CD4-positive, alpha-beta T cell (primary cell): ENCODE data around the gene ADRA2B. TPM values are rescaled to one million over a fixed set of nuclear protein-coding genes. Genes with fewer than 3 reads are reported as not detected.

Experiments
- ATAC-seq: fragments of 200-7000 bp; cut with Tn5 transposase; one replicate; pipeline ENCODE4 v1.10.0; 2022; ENCODE audit warnings: mild to moderate bottlenecking; ENCODE audit not compliant: poor library complexity
- CTCF ChIA-PET: fragments of 350-600 bp; sonication (Branson Sonifier 250); formaldehyde crosslinking; loops from one replicate; lab custom pipeline; 2021; ENCODE audit warnings: antibody characterized with exemption, inconsistent platforms; lab: Charles Lee
- POLR2A ChIA-PET: fragments of 350-600 bp; sonication (Branson Sonifier 250); formaldehyde crosslinking; loops from one replicate; lab custom pipeline; 2021; ENCODE audit warnings: antibody characterized with exemption, inconsistent platforms; lab: Charles Lee
- DNase-seq, 14 experiments: peaks; one replicate each; pipeline ENCODE4 v3.0.0-alpha.2; 2013 to 2020; ENCODE audit warnings: mixed read lengths in 2 of 14
- H3K27ac ChIP-seq, 2 donors: one replicate each; pipeline versions ENCODE4 v1.5.1 to v1.7.0; 2013; ENCODE audit warnings: low read length in 2 of 2, low read depth in 1 of 2, mild to moderate bottlenecking in 1 of 2
- H3K27me3 ChIP-seq, 2 experiments: 1 replicate in 1 of 2; 2 replicates in 1 of 2; pipeline versions ENCODE4 v1.6.1 to v1.7.0; 2013; ENCODE audit warnings: low read length in 2 of 2, control low read depth in 1 of 2, mild to moderate bottlenecking in 1 of 2, moderate library complexity in 1 of 2; ENCODE audit not compliant: insufficient read depth in 2 of 2, control insufficient read depth in 1 of 2
- H3K36me3 ChIP-seq: one replicate; pipeline ENCODE4 v1.6.1; 2013; ENCODE audit warnings: low read length, control low read depth; ENCODE audit not compliant: insufficient read depth
- H3K4me1 ChIP-seq: one replicate; pipeline ENCODE4 v1.6.1; 2013; ENCODE audit warnings: low read length, control low read depth; ENCODE audit not compliant: insufficient read depth
- H3K4me3 ChIP-seq: one replicate; pipeline ENCODE4 v1.5.1; 2013; ENCODE audit warnings: mild to moderate bottlenecking, low read length, moderate library complexity
- H3K9me3 ChIP-seq, 2 experiments: 1 replicate in 1 of 2; 2 replicates in 1 of 2; pipeline versions ENCODE4 v1.6.1 to v1.7.0; 2013; ENCODE audit warnings: low read length in 2 of 2, mild to moderate bottlenecking in 2 of 2, control low read depth in 1 of 2, moderate library complexity in 1 of 2; ENCODE audit not compliant: control insufficient read depth in 1 of 2, insufficient read depth in 1 of 2
- H3K27ac Mint-ChIP-seq: one replicate; pipeline ENCODE4 v1.8.0; 2020; ENCODE audit warnings: mixed read lengths
- H3K27me3 Mint-ChIP-seq: one replicate; pipeline ENCODE4 v1.8.0; 2021; ENCODE audit warnings: mixed read lengths
- H3K36me3 Mint-ChIP-seq: one replicate; pipeline ENCODE4 v1.8.0; 2021; ENCODE audit warnings: low read depth, mixed read lengths
- H3K4me1 Mint-ChIP-seq: one replicate; pipeline ENCODE4 v1.8.0; 2021; ENCODE audit warnings: low read depth, mixed read lengths
- H3K4me3 Mint-ChIP-seq: one replicate; pipeline ENCODE4 v1.8.0; 2020; ENCODE audit warnings: mild to moderate bottlenecking, mixed read lengths
- H3K9me3 Mint-ChIP-seq: one replicate; pipeline ENCODE4 v1.8.0; 2020; ENCODE audit warnings: mixed read lengths
- CTCF ChIP-seq: fragments of 200-600 bp; IDR thresholded peaks from one replicate; pipeline ENCODE4 v1.8.0; 2022; ENCODE audit warnings: antibody characterized with exemption, mild to moderate bottlenecking
- intact Hi-C, 2 experiments: fragments of 100-400 bp; cut with DNase I in 1 of 2; cut with micrococcal nuclease in 1 of 2; formaldehyde crosslinking; loops; one replicate each; pipeline versions ENCODE4 v1.15.1 to v1.9.0; 2023 to 2025; cut with DNase I, micrococcal nuclease
- polyA plus RNA-seq, 2 donors: library from polyadenylated mRNA; unstranded; fragments of 120-200 nt; gene quantifications; one replicate each; pipeline ENCODE4 v1.2.1, GENCODE V29; 2013
- total RNA-seq, 174 experiments: library from RNA in 2 of 174; stranded (reverse) in 2 of 174; gene quantifications; one replicate each; pipeline ENCODE4 v1.2.3 and lab custom pipeline; 2021 to 2026

ADRA2B gene
- total RNA-seq, result under 1 TPM; 0.52 to 0.84 TPM
- 0.05 TPM for polyA plus RNA-seq (2013, experiment 1 of 2)
- polyA plus RNA-seq (2013, experiment 2 of 2), result 0.78 TPM
- total RNA-seq (lab: John Stamatoyannopoulos, UW), result 0 to 2.9 (median 0.42) reads per million in 172 experiments

DNA sequence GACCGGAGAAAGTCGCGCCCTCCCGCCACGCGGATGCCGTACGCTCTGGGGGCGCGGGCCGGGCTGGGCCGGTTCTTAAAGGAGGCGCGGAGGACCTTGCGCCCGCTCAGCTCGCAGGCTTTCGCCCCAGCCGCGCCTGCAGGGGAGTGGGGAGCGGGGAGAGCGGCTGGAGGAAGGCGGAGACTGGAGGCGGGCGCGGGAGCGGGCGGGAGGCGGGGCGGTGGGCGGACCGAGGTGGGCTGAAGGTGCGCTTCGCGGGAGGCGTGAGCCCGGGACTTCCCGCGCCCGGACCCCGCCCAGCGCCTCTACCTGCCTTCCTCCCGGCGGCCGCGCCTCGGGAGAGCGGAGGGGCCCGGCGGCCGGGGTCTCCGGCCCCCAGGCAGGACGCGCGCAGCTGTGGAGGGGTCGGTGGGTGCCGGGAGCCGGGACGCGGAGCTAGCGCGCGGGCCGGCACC lies at the start of gene ADRA2B:
TSS of gene ADRA2B (minus strand) at position 148 of the 455 bp plus-strand sequence. CDS start 422 bp downstream, outside the sequence.
- ATAC-seq (peak; percentile 71), DNase-seq (peak; percentile 61 to 94 (median 77))
- H3K9me3 ChIP-seq, result no peaks in the 10 kb centered on the region
- TF ChIP-seq CTCF, result no peak
- H3K36me3 ChIP-seq, result no peaks in the 10 kb centered on the region
- peaks cover 10% of the 10 kb centered on the region for H3K4me1 Mint-ChIP-seq
- ChIA-PET POLR2A (interaction anchor here (0.7 to 1.7 kb wide), 5 partner anchors 9 to 125 kb away, joined by 3 to 8 read pairs (median 4); partner anchors contain the start of genes ANKRD36C and ASTL), CTCF (interaction anchor here (0.7 to 3.5 kb wide), 23 partner anchors 8 to 124 kb away, joined by 3 to 35 read pairs (median 5); partner anchors contain the start of genes ANKRD36C, ASTL, DUSP2 and STARD7)
- H3K4me1 ChIP-seq, result peaks cover 18% of the 10 kb centered on the region
- H3K9me3 Mint-ChIP-seq, result no peaks in the 10 kb centered on the region
- H3K27ac ChIP-seq, result no peak within 1 kb of the TSS
- peak within 1 kb of the TSS; percentile 83 for H3K4me3 Mint-ChIP-seq
- H3K27me3 ChIP-seq, result peaks cover 15 to 16% of the 10 kb centered on the region in 2 experiments
- peaks cover 28% of the 10 kb centered on the region for H3K27me3 Mint-ChIP-seq
- H3K27ac Mint-ChIP-seq, result no peak within 1 kb of the TSS
- peak within 1 kb of the TSS; percentile 24 for H3K4me3 ChIP-seq
- intact Hi-C loops, result loop anchor here (2.0 to 10.0 kb wide), 3 partner anchors 92 to 124 kb away; no protein-coding TSS in a partner anchor
- peaks cover 4% of the 10 kb centered on the region for H3K36me3 Mint-ChIP-seq

- intact Hi-C loops, result loop anchor here (1.0 to 2.0 kb wide), 2 partner anchors 16 to 20 kb away; partner anchors contain the start of gene DUSP2 (in 1 of the 2)
- ChIA-PET POLR2A (interaction anchor here (1.0 to 4.1 kb wide), 5 partner anchors 10 to 96 kb away, joined by 3 to 64 read pairs (median 7); partner anchors contain the start of genes DUSP2 and STARD7), CTCF (interaction anchor here (1.0 to 1.1 kb wide), 2 partner anchors 10 to 172 kb away, joined by 3 read pairs; no protein-coding TSS in a partner anchor)
- peaks cover 46% of the 10 kb centered on the region for H3K4me1 Mint-ChIP-seq
- peak overlapping the region; percentile 90 for H3K27ac Mint-ChIP-seq
- no peaks in the 10 kb centered on the region for H3K27me3 Mint-ChIP-seq
- H3K36me3 Mint-ChIP-seq, result no peaks in the 10 kb centered on the region
- no peak for TF ChIP-seq CTCF
- Histone ChIP-seq H3K4me3 (peak overlapping the region; percentile 27), H3K9me3 (peaks cover 0 to 8% of the 10 kb centered on the region in 2 experiments), H3K36me3 (no peaks in the 10 kb centered on the region), H3K27me3 (no peaks in the 10 kb centered on the region), H3K27ac (peak overlapping the region; percentile 68 to 77), H3K4me1 (peaks cover 49% of the 10 kb centered on the region)
- H3K4me3 Mint-ChIP-seq, result peak overlapping the region; percentile 65
- H3K9me3 Mint-ChIP-seq, result peaks cover 7% of the 10 kb centered on the region
- ATAC-seq (peak; percentile 88), DNase-seq (peak in 7 of 14 experiments; percentile 44 to 88 (median 64))
Observed at GRCh38 chr2:96164459-96165184, 48.3 kb upstream of the ADRA2B start.

DNA sequence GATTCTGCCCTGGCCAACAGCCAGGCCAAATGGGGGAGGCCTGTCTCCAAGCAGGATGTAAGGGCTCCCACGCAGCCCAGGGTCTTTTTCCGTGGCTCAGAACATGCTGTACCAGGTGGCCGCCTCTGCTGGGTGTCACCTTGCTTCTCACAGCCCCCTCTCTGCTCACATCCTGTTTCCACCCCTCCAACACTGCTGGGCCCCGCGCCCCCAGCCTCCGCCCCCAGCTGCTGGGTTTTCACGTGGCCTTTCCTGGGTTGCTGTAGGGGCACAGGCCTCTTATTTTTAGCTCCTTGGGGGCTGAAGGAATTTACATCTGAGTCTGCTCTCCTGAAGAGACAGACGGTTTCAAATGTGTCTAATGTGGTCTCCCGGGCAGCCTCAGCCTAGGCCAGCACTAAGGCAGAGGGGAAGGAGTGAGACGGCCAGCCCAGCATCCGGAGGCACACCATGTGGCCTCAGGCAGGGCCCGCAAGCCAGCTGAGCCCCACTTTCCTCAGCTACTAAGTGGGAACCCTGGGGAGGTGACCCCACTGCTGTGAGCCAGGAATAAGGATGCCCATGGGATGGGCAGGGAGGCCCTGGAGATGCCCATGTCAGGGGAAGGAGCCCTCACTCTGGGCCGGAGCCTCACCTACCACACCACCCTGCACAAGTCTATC lies 47.5 kb upstream of the ADRA2B start:
- Histone ChIP-seq H3K4me3 (peak overlapping the region; percentile 27), H3K9me3 (peaks cover 0 to 8% of the 10 kb centered on the region in 2 experiments), H3K4me1 (peaks cover 56% of the 10 kb centered on the region), H3K27ac (peak overlapping the region; percentile 68 to 77), H3K36me3 (no peaks in the 10 kb centered on the region), H3K27me3 (no peaks in the 10 kb centered on the region)
- Mint-ChIP-seq H3K27me3 (no peaks in the 10 kb centered on the region), H3K27ac (peak overlapping the region; percentile 90), H3K4me3 (peak overlapping the region; percentile 65), H3K36me3 (no peaks in the 10 kb centered on the region), H3K4me1 (peaks cover 54% of the 10 kb centered on the region), H3K9me3 (peaks cover 6% of the 10 kb centered on the region)
- peak; percentile 58 for ATAC-seq
- CTCF ChIA-PET, result interaction anchor here (1.1 kb wide), 1 partner anchor 171 kb away, joined by 3 read pairs; no protein-coding TSS in a partner anchor
- intact Hi-C loops, result loop anchor here (1.0 to 2.0 kb wide), 2 partner anchors 16 to 19 kb away; partner anchors contain the start of gene DUSP2 (in 1 of the 2)
- POLR2A ChIA-PET, result interaction anchor here (1.0 to 4.1 kb wide), 5 partner anchors 11 to 97 kb away, joined by 3 to 64 read pairs (median 7); partner anchors contain the start of genes DUSP2 and STARD7
- no peak for TF ChIP-seq CTCF
- peak in 9 of 14 experiments; percentile 37 to 89 (median 58) for DNase-seq
